GM12872 (cell line): ENCODE data around the gene GOSR1.

Source experiments
- TF ChIP-seq, protein P1 (sequence below): IDR thresholded peaks from 3 replicates; pipeline ENCODE4 v1.5.1; 2011; ENCODE audit warnings: low read depth, mild to moderate bottlenecking, low read length, moderate library complexity; ENCODE audit not compliant: insufficient read depth

GOSR1 gene

DNA sequence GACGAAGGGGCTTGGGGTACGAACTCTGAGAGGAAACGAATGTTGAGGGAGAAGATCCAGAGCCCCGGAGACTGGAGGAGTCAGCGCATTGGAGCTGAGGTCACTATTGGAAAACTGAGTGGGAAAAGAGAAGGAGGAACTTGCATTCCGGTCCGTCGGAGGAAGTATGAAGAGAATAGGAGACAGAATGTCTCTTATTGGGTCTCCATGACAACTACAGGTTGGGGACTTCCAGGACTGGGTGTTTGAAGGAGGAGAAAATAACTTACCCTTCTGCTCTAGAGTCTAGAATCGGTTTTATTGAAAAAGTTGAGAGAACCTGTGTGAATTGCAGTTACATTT lies 537 bp downstream of the GOSR1 start:
- TF ChIP-seq, protein P1, sequence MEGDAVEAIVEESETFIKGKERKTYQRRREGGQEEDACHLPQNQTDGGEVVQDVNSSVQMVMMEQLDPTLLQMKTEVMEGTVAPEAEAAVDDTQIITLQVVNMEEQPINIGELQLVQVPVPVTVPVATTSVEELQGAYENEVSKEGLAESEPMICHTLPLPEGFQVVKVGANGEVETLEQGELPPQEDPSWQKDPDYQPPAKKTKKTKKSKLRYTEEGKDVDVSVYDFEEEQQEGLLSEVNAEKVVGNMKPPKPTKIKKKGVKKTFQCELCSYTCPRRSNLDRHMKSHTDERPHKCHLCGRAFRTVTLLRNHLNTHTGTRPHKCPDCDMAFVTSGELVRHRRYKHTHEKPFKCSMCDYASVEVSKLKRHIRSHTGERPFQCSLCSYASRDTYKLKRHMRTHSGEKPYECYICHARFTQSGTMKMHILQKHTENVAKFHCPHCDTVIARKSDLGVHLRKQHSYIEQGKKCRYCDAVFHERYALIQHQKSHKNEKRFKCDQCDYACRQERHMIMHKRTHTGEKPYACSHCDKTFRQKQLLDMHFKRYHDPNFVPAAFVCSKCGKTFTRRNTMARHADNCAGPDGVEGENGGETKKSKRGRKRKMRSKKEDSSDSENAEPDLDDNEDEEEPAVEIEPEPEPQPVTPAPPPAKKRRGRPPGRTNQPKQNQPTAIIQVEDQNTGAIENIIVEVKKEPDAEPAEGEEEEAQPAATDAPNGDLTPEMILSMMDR = no peak

DNA sequence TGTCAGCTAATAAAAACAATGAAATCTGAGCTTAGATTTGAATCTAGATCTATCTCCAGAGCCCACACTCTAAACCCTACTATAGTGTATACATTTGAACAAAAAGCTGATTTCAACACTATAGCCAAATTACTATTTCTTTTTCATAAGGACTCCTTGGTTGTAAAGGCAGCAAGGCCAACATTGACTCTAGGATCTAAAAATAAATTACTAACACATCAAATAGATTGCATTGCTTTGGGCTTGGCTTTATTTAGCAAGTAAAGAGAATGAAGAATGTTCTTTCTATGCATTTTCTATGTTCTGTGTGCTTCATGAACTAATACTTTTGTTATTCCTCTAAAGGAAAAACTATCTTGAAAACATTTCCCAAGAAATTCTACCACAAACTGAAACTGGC lies 5.3 kb downstream of the GOSR1 start:
- TF ChIP-seq, protein P1 = no peak

DNA sequence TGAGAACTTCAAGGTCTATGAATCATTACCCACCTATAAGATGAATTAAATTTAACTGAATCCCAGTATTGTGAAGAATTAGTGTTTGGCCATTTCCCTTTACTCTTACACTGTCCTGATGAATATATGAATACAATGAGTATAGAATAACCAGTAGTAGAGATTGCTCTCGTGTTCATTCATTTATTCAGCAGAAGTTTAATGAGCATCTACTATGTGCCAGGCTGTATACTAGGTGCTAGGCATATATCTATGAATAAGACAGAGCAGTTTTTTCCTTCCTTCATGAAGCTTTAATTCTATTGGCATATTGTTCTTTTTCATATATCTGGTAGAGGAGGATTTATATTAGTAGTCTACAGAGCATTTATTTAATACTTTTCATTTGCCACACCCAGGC lies 6.0 kb downstream of the GOSR1 start:
- TF ChIP-seq, protein P1 = no peak

DNA sequence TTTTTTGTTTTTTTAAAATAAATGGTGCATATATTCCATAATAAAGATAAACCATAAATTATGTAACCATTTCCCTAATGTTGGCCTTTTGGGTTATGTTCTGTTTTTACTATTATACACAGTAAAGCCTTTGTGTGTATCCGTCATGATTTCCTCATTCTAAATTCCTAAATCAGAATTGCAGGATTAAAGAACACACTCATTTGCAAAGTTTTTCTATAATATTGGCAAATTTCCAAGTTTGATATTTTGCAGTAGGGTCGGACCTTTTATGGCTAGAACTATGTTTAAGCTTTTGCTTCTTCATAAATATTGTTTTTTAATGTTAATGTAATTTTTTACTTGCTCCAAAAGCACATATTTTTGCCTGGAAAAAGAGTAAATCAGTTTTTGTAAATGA lies 16.6 kb downstream of the GOSR1 start:
- TF ChIP-seq, protein P1 = no peak

DNA sequence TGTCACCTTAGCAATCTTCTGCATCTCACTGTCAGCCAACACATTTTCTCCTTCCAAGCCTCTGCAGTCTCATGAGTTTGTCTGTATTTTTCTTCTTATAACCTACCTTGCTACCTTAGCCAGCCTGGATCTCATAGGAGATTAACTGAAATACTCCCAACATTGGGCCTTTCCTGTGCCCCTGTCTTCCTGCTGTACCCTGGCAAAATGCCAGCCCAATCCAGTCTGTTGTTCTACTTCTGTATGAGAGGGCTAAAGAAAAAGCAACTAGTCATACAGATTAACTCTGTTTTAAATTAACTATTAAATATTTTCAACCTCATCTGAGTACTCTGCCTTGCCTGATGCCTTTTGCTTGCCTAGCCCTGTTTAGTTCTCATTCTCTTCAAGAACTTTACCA lies 18.4 kb downstream of the GOSR1 start:
- TF ChIP-seq, protein P1 = no peak

DNA sequence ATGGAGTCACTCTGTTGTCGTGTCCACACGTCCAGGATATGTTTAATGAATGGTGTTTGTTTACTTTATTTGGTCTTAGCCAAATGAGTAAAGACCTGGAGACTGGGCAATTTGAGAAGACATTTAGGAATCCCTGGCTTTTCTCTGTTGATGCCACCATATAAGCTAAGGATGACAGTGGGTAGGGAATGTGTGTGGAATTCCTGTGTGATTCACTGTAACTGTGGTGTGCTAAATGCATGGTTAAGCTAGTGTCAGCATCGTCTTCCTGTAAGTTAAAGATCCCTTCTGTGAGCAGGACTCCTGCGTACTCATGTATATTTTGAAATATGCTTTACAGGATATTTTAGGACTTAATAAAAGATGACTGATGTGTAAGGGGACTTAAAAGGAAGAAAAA lies 26.4 kb downstream of the GOSR1 start:
- TF ChIP-seq, protein P1 = no peak

DNA sequence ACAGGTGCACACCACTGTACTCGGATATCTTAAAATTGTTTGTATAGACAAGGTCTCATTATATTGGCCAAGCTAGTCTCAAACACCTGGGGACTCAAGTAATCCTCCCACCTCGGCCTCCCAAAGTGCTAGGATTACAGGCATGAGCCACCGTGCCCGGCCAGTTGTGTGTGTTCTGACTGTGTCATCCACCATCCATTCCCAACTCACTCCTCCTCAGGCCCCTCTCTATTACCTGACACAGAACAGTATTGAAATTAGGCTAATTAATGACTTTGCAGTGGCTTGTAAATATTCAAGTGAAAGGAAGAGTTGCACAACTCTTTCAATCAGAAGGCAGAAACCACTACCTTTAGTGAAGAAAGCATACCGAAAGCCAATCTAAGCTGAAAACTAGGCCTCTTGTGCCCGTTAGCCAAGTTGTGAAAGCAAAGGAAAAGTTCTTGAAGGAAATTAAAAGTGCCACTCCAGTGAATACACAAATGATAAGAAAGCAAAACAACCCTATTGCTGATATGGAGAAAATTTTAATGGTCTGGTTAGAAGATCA lies 28.7 kb downstream of the GOSR1 start:
- TF ChIP-seq, protein P1 = no peak

DNA sequence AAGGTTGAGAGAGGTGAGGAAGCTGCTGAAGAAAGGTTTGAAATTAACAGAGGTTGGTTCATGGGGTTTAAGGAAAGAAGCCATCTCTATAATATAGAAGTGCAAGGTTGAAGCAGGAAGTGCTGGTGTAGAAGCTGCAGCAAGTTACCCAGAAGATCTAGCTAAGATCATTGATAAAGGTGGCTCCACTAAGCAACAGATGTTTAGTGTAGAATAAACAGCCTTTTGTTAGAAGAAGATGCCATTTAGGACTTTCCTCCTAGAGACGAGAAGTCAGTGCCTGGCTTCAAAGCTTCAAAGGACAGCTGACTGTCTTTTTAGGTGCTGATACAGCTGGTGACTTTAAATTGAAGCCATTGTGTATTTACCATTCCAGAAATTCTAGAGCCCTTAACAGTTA lies 29.3 kb downstream of the GOSR1 start:
- TF ChIP-seq, protein P1 = no peak
